Measurements from ENCODE around the gene LHPP.

Gene LHPP

DNA sequence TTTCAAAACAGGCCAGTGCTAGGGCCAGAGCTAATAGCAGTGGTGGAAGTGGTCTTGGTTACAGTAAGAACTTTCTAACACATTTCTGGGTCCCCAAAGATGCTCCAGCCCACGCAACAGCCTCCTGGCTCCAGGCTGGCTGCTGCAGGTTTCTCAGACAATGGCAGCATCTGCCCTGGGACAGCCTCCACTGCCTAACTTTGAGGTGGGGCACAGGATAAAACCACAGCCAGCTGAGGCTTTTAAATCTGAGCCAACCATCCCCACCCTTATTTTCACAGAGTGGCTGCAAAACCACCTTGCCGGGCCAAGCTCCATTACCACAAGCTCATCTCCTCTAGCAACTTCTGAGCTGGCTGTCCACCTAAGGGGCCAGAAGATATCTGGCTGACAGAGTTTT, 197.8 kb downstream of the LHPP start:
- DNase-seq (peak in 1 of 3 experiments; percentile 38), ATAC-seq (replicated peaks) (peak; percentile 31)
- Mint-ChIP-seq H3K27me3 (no peaks in the 10 kb centered on the region), H3K9me3 (no peaks in the 10 kb centered on the region), H3K36me3 (ENCODE audit: insufficient read depth) (peaks cover 46% of the 10 kb centered on the region), H3K4me3 (peak overlapping the region; percentile 80 to 89), H3K4me1 (ENCODE audit: low read depth in 2 of 2) (peaks cover 69 to 71% of the 10 kb centered on the region in 2 donors), H3K27ac (peak overlapping the region; percentile 99)

DNA sequence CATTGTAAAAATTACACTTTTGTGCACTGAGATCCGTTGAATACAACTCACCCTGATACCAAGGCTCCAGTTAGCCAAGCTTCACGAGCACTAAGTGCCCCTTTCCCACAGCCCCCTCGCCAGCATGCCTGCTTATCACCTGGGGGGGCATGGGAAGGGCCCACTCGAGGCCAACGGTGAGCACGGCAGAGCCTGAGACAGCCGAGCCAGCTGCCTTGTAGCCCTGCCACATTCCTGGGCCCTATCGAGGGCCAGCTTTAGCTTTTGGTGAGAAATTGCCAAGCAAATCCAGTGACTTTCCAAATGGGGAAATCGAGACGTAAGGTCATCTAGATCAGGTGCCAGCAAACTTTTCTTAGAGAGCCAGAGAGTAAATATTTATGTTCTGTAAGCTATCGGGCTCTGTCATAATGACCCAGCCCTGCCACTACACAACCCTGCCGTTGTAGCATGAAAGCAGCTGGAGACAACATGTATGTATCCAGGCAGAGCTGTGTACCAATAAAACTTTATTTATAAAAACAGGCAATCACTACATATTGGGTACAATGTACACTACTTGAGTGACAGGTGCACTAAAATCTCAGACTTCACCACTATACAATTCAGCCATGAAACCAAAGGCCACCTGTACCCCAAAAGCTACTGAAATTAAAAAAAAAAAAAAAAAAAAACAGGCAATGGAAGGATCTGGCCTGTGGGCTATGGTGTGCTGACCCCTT, 198.9 kb downstream of the LHPP start:
- ATAC-seq (replicated peaks): no peak
- no peak for DNase-seq
- H3K4me1 Mint-ChIP-seq (ENCODE audit: low read depth in 2 of 2): peaks cover 68 to 69% of the 10 kb centered on the region in 2 donors
- no peaks in the 10 kb centered on the region for H3K9me3 Mint-ChIP-seq
- no peaks in the 10 kb centered on the region for H3K27me3 Mint-ChIP-seq
- H3K4me3 Mint-ChIP-seq: peak overlapping the region; percentile 27 to 89
- H3K36me3 Mint-ChIP-seq (ENCODE audit: insufficient read depth): peaks cover 52% of the 10 kb centered on the region
- H3K27ac Mint-ChIP-seq: peak overlapping the region; percentile 99

DNA sequence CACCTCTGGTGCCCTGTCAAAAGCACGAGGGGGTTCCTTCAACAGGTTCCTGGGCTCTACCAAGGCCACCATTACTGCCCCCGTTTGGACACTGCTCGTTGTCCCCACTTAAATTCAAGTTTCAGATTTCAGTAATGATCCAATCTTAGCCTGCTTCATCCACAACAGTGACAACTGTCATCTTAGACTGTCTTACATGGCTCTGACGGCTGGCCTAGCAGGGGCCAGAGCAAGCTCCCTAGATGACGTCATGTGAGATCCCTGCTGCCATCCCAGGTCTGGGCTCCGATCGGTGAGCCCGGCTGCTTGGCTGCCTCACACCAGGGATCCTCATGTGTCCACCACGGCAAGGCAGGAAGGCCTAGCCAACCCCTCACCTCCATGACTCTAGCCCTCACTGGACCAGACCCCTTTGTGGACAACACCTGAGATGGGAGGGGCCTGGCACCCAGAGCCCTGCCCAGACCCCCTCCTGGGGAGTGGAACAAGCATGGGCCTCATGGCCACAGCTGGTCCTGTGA, 200.1 kb downstream of the LHPP start:
- ATAC-seq (replicated peaks) (no peak), DNase-seq (no peak)
- Mint-ChIP-seq H3K4me1 (ENCODE audit: low read depth in 2 of 2) (peaks cover 61 to 62% of the 10 kb centered on the region in 2 donors), H3K27me3 (no peaks in the 10 kb centered on the region), H3K36me3 (ENCODE audit: insufficient read depth) (peaks cover 51% of the 10 kb centered on the region), H3K9me3 (no peaks in the 10 kb centered on the region), H3K27ac (peak overlapping the region; percentile 99), H3K4me3 (peak overlapping the region; percentile 9 to 25)

DNA sequence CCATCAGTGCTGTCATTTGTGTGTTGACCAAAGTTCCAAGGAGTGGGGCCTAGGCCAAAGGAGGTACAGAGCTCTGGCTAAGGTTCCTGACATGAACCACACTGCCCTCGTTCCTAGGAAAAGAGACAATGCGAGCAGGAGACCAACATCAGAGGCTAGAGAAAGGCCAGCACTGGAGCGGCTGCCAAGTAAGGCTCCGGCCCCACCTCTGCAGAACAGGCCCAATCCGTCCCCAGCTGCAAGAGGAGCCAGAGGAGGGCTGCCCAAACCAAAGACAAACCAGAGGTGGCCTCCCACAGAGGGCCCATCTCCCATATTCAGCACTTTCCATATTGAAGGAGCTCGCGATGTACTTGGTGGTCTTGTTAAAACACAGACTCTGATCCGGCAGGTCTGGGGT, 201.6 kb downstream of the LHPP start:
- DNase-seq: no peak
- peaks cover 63 to 64% of the 10 kb centered on the region in 2 donors for H3K4me1 Mint-ChIP-seq (ENCODE audit: low read depth in 2 of 2)
- H3K4me3 Mint-ChIP-seq: no peak overlapping the region
- H3K27ac Mint-ChIP-seq: peak overlapping the region in 1 of 2 donors; percentile 99
- H3K36me3 Mint-ChIP-seq (ENCODE audit: insufficient read depth): peaks cover 42% of the 10 kb centered on the region
- H3K27me3 Mint-ChIP-seq: no peaks in the 10 kb centered on the region
- H3K9me3 Mint-ChIP-seq: no peaks in the 10 kb centered on the region
- ATAC-seq (replicated peaks): no peak

All from effector memory CD8-positive, alpha-beta T cell (primary cell).